H1 (cell line): ENCODE data around the gene DIPK1C. TPM values are rescaled to one million over a fixed set of nuclear protein-coding genes. Genes with fewer than 3 reads are reported as not detected.

ENCODE experiments used
- CHD7 ChIP-seq: fragments of 300-600 bp; sonication (generic); IDR thresholded peaks from 2 replicates; pipeline ENCODE4 v1.7.1; 2012; ENCODE audit warnings: low read length, moderate library complexity, mild to moderate bottlenecking, inconsistent platforms; ENCODE audit not compliant: insufficient replicate concordance
- CTBP2 ChIP-seq: IDR thresholded peaks from 2 replicates; pipeline ENCODE4 v1.7.0; 2011; ENCODE audit warnings: borderline replicate concordance, mild to moderate bottlenecking, moderate library complexity, mixed read lengths, low read length; ENCODE audit not compliant: insufficient read depth, insufficient read length
- JUN ChIP-seq: IDR thresholded peaks from 2 replicates; pipeline ENCODE4 v1.6.1; 2011; ENCODE audit warnings: low read depth, mild to moderate bottlenecking, improper control_type of control experiment, low read length
- RFX5 ChIP-seq: IDR thresholded peaks from 2 replicates; pipeline ENCODE4 v1.6.1; 2011; ENCODE audit warnings: low read depth, low read length, improper control_type of control experiment, borderline replicate concordance
- SIN3A ChIP-seq, 2 experiments: IDR thresholded peaks in 1 of 2; conservative IDR thresholded peaks in 1 of 2; 2 replicates each; pipeline ENCODE4 v1.6.1; 2011 to 2012; ENCODE audit warnings: low read length in 2 of 2, improper control_type of control experiment in 1 of 2, low read depth in 1 of 2, mild to moderate bottlenecking in 1 of 2
- USF2 ChIP-seq: IDR thresholded peaks from 2 replicates; pipeline ENCODE4 v1.6.1; 2011; ENCODE audit warnings: low read length, improper control_type of control experiment
- polyA plus RNA-seq, 7 experiments: library from polyadenylated mRNA; depleted of rRNA in 3 of 7; stranded (reverse) in 5 of 7; unstranded in 2 of 7; fragments of >200 nt in 5 of 7; fragments of 200-250 nt in 2 of 7; gene quantifications; 1 replicate in 5 of 7; 2 replicates in 1 of 7; 4 replicates in 1 of 7; pipeline versions ENCODE4 v1.2.1 to v1.2.3, GENCODE V29; 2011 to 2013; ENCODE audit warnings: missing spikeins in 2 of 7, mixed read lengths in 2 of 7
- total RNA-seq: library from RNA; stranded (reverse); fragmentation: NEBNext Ultra II Directional; extraction: Animal tissue kit (Norgen Biotek cat#: 25700); gene quantifications from 2 replicates; pipeline ENCODE4 v1.2.1, GENCODE V29; 2021

The DIPK1C gene
- total and polyA plus RNA-seq, 2 of the 8 experiments (the other 6 are each of a cell fraction or from before 2014, with no cell fraction given), result 0.08 TPM; not detected in 1

- TF ChIP-seq CHD7 (no peak), JUN (no peak), SIN3A (conservative IDR thresholded peaks at IDR 0.05 in 1 of 2, IDR thresholded peaks at IDR 0.05 in 1 of 2; ENCODE audit: low read depth in 1 of 2, low read length in 2 of 2) (no peak), CTBP2 (no peak), USF2 (no peak), RFX5 (no peak)
- TF ChIP-seq, all 59 proteins: peak for 0
These were observed 19.0 kb downstream of the DIPK1C start (continued) for GRCh38 chr18:74438091-74438490.
